GM18519 (cell line): ENCODE results near the gene PAQR4.
"Not testable (repeated sequence)": the region's sequence is repeated elsewhere in the genome, so short reads cannot be mapped to it uniquely, and the experiment has no call there.

ENCODE experiments used
- ATAC-seq: cut with Tn5 transposase; IDR thresholded peaks from one replicate; pipeline ENCODE4 v1.9.1; 2021; ENCODE audit warnings: mild to moderate bottlenecking, moderate library complexity; ENCODE audit not compliant: unreplicated experiment, low FRiP score

PAQR4 gene

DNA sequence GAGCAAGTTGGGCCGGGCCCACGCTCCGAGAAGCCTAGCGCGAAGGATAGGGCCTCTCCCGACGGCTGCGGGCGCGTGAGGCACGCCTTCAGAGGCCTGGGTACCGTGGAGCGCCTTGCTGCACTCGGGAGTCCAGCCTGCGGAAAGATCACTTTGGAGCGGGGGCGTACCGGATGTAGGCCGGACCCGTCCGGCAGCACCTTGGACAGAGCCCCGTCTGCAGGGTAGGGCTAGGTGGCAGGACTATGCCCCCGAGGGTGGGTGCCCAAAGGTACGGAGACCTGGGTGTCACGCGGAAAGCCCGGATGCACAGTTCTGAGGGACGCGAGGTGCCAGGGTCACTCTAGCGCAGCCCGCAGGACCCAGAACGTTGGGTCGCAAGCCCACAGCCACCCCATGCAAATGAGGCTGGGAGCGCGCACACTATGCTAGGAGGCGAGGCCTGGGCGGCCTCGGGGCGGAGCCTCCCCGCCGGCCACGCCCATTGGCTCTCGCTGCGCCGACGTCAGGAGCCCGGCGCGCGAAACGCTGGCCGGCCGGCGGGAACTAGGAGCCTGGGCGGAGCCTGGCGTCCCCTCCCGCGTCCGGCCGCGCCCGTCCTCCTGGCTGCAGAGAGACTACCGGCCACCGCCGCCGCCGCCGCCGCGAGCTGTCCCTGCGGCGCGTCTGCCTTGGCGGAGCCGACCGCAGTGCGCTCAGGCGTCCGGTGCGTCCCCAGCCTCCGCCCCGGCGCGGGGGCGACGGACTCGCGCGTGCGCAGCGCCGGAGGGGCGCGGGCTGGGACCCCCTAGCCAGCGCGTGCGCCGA, at the start of gene PAQR4:
Gene PAQR4 (plus strand): TSS at position 611 of the 807 bp plus-strand sequence. CDS start 327 bp downstream, outside the sequence.
- ATAC-seq, result peak; percentile 43

GRCh38 chr16:2919511-2920255, 49.5 kb upstream of the PAQR4 start:
- ATAC-seq, result no peak

- no peak for ATAC-seq
These were observed 45.7 kb upstream of the PAQR4 start for GRCh38 chr16:2923481-2923880.

GRCh38 chr16:2924901-2925755, 44.0 kb upstream of the PAQR4 start:
- ATAC-seq, result no peak

GRCh38 chr16:2925951-2926649, 43.0 kb upstream of the PAQR4 start:
- ATAC-seq, result no peak

- no peak for ATAC-seq
These were observed 42.5 kb upstream of the PAQR4 start for GRCh38 chr16:2926650-2926999.

DNA sequence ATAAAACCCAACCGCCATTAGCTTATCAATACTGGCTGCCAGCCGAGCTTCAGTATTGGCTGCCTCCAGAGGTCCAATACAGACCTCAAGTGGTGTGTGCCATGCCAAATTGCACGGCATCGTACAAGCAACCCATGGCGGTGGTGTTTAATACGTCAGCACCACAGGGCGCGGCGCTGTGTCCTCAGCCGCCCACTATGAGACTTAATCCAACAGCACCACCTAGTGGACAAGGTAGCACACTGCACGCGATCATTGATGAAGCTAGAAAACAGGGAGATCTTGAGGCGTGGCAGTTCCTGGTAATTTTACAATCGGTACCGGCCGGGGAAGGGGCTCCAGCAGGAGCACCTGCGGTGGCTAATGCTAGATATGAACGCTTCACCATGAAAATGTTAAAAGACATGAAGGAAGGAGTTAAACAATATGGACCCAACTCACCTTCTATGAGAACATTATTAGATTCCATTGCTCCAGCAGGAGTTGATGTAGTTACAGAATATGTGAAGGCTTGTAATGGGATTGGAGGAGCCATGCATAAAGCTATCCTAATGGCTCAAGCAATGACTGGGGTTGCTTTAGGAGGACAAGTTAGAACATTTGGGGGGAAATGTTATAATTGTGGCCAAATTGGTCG, 42.0 kb upstream of the PAQR4 start:
- ATAC-seq, result no peak

- ATAC-seq, result not testable (repeated sequence)
These were observed 41.0 kb upstream of the PAQR4 start for GRCh38 chr16:2928151-2928550.

GRCh38 chr16:2928796-2929195, 40.4 kb upstream of the PAQR4 start:
- ATAC-seq, result no peak

- ATAC-seq, result no peak
These were observed 39.5 kb upstream of the PAQR4 start for GRCh38 chr16:2929693-2930092.

DNA sequence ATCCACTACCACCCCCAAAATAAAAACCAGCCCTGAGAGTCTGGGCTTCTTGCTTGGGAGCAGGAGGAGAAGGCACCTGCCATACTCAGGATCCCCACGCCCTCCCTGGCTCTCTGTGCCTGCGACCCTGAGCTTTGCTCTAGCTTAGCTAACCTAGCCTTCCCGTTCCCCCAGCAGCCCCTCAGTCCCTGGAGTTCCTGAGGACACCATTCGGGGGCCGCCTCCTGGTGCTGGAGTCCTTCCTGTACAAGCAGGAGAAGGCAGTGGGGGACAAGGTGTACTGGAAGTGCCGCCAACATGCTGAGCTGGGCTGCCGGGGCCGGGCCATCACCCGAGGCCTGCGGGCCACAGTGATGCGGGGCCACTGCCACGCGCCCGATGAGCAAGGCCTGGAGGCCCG, 38.9 kb upstream of the PAQR4 start:
- ATAC-seq, result no peak

GRCh38 chr16:2931231-2931914, 37.8 kb upstream of the PAQR4 start:
- not testable (repeated sequence) for ATAC-seq

GRCh38 chr16:2933136-2933535, 36.0 kb upstream of the PAQR4 start:
- no peak for ATAC-seq

GRCh38 chr16:2933701-2934100, 35.4 kb upstream of the PAQR4 start:
- no peak for ATAC-seq

GRCh38 chr16:2934450-2934849, 34.7 kb upstream of the PAQR4 start:
- no peak for ATAC-seq

GRCh38 chr16:2936436-2937011, 32.6 kb upstream of the PAQR4 start:
- ATAC-seq, result no peak

- ATAC-seq, result no peak
These were observed 32.0 kb upstream of the PAQR4 start for GRCh38 chr16:2937170-2937569.

DNA sequence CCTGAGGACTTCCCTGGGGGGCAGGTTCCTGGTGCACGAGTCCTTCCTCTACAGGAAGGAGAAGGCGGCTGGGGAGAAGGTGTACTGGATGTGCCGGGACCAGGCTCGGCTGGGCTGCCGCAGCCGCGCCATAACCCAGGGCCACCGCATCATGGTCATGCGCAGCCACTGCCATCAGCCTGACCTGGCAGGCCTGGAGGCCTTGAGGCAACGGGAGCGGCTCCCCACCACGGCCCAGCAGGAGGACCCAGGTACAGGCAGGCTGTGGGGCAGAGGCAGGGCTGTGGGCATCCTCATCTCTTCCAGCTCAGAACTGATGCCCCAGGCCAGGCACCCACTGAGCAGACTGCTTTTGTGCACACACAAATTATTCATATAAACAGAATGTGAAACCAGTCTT, 30.9 kb upstream of the PAQR4 start:
- ATAC-seq, result no peak

DNA sequence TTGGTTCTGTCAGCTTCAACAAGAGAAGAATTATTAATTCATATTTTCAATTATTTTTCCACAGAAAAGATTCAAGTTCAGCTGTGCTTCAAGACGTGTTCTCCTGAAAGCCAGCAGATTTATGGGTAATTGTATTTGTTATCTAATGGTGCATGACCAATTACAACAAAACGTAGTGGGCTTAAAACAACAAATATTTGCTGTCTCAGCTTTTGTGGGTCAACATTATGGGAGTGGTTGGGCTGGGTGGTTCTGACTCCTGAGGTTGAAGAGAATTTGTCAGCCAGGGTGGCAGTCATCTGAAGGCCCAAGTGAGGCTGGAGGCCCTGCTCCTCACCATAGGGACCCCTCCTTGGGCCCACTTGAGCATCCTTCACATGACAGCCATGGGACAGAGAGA, 29.2 kb upstream of the PAQR4 start:
- no peak for ATAC-seq
